WTC11 (cell line): Measurements from ENCODE around the gene TXNL4A. TPM values are rescaled to one million over a fixed set of nuclear protein-coding genes. Genes with fewer than 3 reads are reported as not detected.

Source experiments
- ATAC-seq: fragments of 200-7000 bp; cut with Tn5 transposase; 2 replicates; pipeline ENCODE4 v1.10.0; 2021; ENCODE audit warnings: mild to moderate bottlenecking, moderate library complexity
- CTCF ChIA-PET: fragments of 300-600 bp; sonication (Branson Sonifier 250); formaldehyde crosslinking; loops from one replicate; lab custom pipeline; 2021; ENCODE audit warnings: antibody characterized with exemption; lab: Charles Lee
- POLR2A ChIA-PET: fragments of 350-600 bp; sonication (Branson Sonifier 250); formaldehyde crosslinking; loops from one replicate; lab custom pipeline; 2021; ENCODE audit warnings: antibody characterized with exemption; lab: Charles Lee
- DNase-seq: peaks from one replicate; pipeline ENCODE4 v3.0.0; 2021; ENCODE audit warnings: low spot score
- H3K27ac Mint-ChIP-seq: 2 replicates; pipeline ENCODE4 v1.8.0; 2021; ENCODE audit warnings: mixed read lengths
- H3K27me3 Mint-ChIP-seq: 2 replicates; pipeline ENCODE4 v1.8.0; 2021; ENCODE audit warnings: low read depth, mild to moderate bottlenecking, moderate library complexity, mixed read lengths
- H3K36me3 Mint-ChIP-seq: 2 replicates; pipeline ENCODE4 v1.8.0; 2021; ENCODE audit warnings: mixed read lengths
- H3K4me1 Mint-ChIP-seq: 2 replicates; pipeline ENCODE4 v1.8.0; 2022; ENCODE audit warnings: mixed read lengths
- H3K4me3 Mint-ChIP-seq: 2 replicates; pipeline ENCODE4 v1.8.0; 2021; ENCODE audit warnings: mild to moderate bottlenecking, moderate library complexity, mixed read lengths
- H3K9me3 Mint-ChIP-seq: 2 replicates; pipeline ENCODE4 v1.8.0; 2021; ENCODE audit warnings: mixed read lengths
- FOXJ3 ChIP-seq: sonication (generic); formaldehyde crosslinking; IDR thresholded peaks from 2 replicates; pipeline ENCODE4 v1.9.0; 2021; ENCODE audit warnings: missing genetic modification reagents, mild to moderate bottlenecking, borderline replicate concordance
- FOXP1 ChIP-seq: sonication (generic); formaldehyde crosslinking; IDR thresholded peaks from 2 replicates; pipeline ENCODE4 v1.8.0; 2022; ENCODE audit warnings: missing genetic modification reagents, mild to moderate bottlenecking, moderate library complexity, borderline replicate concordance
- GTF2I ChIP-seq: fragments of 250-450 bp; sonication (Bioruptor Pico); conservative IDR thresholded peaks from 2 replicates; pipeline ENCODE4 v1.4.0; 2021; ENCODE audit warnings: mild to moderate bottlenecking
- KAT7 ChIP-seq: sonication (generic); formaldehyde crosslinking; IDR thresholded peaks from 2 replicates; pipeline ENCODE4 v1.8.1; 2023; ENCODE audit warnings: missing genetic modification reagents, mild to moderate bottlenecking, borderline replicate concordance
- SMAD4 ChIP-seq: sonication (generic); formaldehyde crosslinking; IDR thresholded peaks from 2 replicates; pipeline ENCODE4 v1.8.0; 2022; ENCODE audit warnings: mild to moderate bottlenecking, missing genetic modification reagents
- SP1 ChIP-seq: sonication (generic); formaldehyde crosslinking; conservative IDR thresholded peaks from 2 replicates; pipeline ENCODE4 v1.8.1; 2022; ENCODE audit warnings: missing genetic modification reagents
- TEAD1 ChIP-seq: sonication (generic); formaldehyde crosslinking; IDR thresholded peaks from 2 replicates; pipeline ENCODE4 v1.8.0; 2022; ENCODE audit warnings: mild to moderate bottlenecking, missing genetic modification reagents
- TP53 ChIP-seq: sonication (generic); formaldehyde crosslinking; IDR thresholded peaks from 2 replicates; pipeline ENCODE4 v1.8.1; 2023; ENCODE audit warnings: mild to moderate bottlenecking, missing genetic modification reagents
- ZNF121 ChIP-seq: sonication (generic); formaldehyde crosslinking; IDR thresholded peaks from 2 replicates; pipeline ENCODE4 v1.8.0; 2023; ENCODE audit warnings: missing genetic modification reagents
- ZNF219 ChIP-seq: sonication (generic); formaldehyde crosslinking; IDR thresholded peaks from 2 replicates; pipeline ENCODE4 v1.8.0; 2023; ENCODE audit warnings: missing genetic modification reagents, mild to moderate bottlenecking, borderline replicate concordance
- ZNF317 ChIP-seq: sonication (generic); formaldehyde crosslinking; IDR thresholded peaks from 2 replicates; pipeline ENCODE4 v1.8.1; 2023; ENCODE audit warnings: low read depth, mild to moderate bottlenecking, moderate library complexity, missing genetic modification reagents, borderline replicate concordance
- ZNF423 ChIP-seq: fragments of 250-450 bp; sonication (Bioruptor Pico); IDR thresholded peaks from 2 replicates; pipeline ENCODE4 v2.1.2; 2022; ENCODE audit warnings: mild to moderate bottlenecking, moderate library complexity
- total RNA-seq: library from RNA; stranded (reverse); gene quantifications from 3 replicates; pipeline ENCODE4 v1.2.3, GENCODE V29; 2021
- TF ChIP-seq, protein P1 (sequence below): sonication (generic); formaldehyde crosslinking; IDR thresholded peaks from 2 replicates; pipeline ENCODE4 v1.8.0; 2023; ENCODE audit warnings: mild to moderate bottlenecking, missing genetic modification reagents
- TF ChIP-seq, protein P2 (sequence below): sonication (generic); formaldehyde crosslinking; IDR thresholded peaks from 2 replicates; pipeline ENCODE4 v1.8.1; 2022; ENCODE audit warnings: low read depth, missing genetic modification reagents, borderline replicate concordance
- TF ChIP-seq, protein P3 (sequence below): sonication (generic); formaldehyde crosslinking; IDR thresholded peaks from 2 replicates; pipeline ENCODE4 v1.8.1; 2022; ENCODE audit warnings: mild to moderate bottlenecking, missing genetic modification reagents, moderate library complexity, borderline replicate concordance
- TF ChIP-seq, protein P4 (sequence below): sonication (generic); formaldehyde crosslinking; IDR thresholded peaks from 2 replicates; pipeline ENCODE4 v1.8.0; 2022; ENCODE audit warnings: mild to moderate bottlenecking, missing genetic modification reagents
- TF ChIP-seq, protein P5 (sequence below): sonication (generic); formaldehyde crosslinking; conservative IDR thresholded peaks from 2 replicates; pipeline ENCODE4 v1.8.1; 2022; ENCODE audit warnings: mild to moderate bottlenecking, missing genetic modification reagents
- TF ChIP-seq, protein P6 (sequence below): sonication (generic); formaldehyde crosslinking; IDR thresholded peaks from 2 replicates; pipeline ENCODE4 v1.8.0; 2023; ENCODE audit warnings: missing genetic modification reagents
- TF ChIP-seq, protein P7 (sequence below): fragments of 200-600 bp; IDR thresholded peaks from 2 replicates; pipeline ENCODE4 v1.8.0; 2022; ENCODE audit warnings: antibody characterized with exemption

The TXNL4A gene
- total RNA-seq, 1 experiment from 2014 or later = 157 TPM

DNA sequence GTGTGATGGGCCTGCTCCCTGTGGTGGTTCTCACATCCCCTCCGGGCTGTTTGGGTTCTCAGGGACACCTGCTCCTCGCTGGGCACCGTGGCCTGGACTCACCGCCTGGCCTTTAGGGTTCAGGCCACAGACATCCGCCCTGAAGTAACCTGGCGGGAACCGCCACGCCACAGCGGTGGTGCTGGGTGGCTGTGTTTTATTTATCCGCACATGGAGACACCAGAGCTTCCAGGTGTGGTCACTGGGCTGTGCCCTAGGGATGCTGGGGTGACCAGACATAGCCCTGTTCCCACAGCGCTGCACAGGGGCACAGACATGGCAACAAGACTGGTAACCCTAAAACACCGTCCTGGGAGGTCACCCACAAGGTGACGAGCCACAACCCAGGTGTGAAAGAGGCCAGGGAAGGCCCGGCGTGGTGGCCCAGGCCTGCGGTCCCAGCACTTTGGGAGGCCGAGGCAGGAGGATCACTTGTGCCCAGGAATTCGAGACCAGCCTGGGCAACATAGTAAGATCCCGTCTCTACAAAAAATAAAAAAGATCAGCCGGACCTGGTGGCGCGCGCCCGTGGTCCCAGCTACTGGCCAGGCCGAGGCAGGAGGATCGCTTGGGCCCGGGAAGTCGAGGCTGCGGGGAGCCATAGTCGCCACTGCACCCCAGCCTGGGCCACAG lies 24.6 kb downstream of the TXNL4A start:
- peak overlapping the region; percentile 49 for H3K4me3 Mint-ChIP-seq
- peaks cover 32% of the 10 kb centered on the region for H3K4me1 Mint-ChIP-seq
- CTCF ChIA-PET = interaction anchor here (1.2 kb wide), 1 partner anchor 11 kb away, joined by 3 read pairs; no protein-coding TSS in a partner anchor
- peaks cover 61% of the 10 kb centered on the region for H3K27me3 Mint-ChIP-seq
- no peaks in the 10 kb centered on the region for H3K9me3 Mint-ChIP-seq
- ATAC-seq (no peak), DNase-seq (no peak)
- TF ChIP-seq GTF2I (CRISPR knock-in tag) (peak; percentile 49; the same call in 1 of the 2 replicates), ZNF121 (CRISPR knock-in tag) (peak; percentile 82; the same call in 1 of the 2 replicates)
- TF ChIP-seq, protein P1, sequence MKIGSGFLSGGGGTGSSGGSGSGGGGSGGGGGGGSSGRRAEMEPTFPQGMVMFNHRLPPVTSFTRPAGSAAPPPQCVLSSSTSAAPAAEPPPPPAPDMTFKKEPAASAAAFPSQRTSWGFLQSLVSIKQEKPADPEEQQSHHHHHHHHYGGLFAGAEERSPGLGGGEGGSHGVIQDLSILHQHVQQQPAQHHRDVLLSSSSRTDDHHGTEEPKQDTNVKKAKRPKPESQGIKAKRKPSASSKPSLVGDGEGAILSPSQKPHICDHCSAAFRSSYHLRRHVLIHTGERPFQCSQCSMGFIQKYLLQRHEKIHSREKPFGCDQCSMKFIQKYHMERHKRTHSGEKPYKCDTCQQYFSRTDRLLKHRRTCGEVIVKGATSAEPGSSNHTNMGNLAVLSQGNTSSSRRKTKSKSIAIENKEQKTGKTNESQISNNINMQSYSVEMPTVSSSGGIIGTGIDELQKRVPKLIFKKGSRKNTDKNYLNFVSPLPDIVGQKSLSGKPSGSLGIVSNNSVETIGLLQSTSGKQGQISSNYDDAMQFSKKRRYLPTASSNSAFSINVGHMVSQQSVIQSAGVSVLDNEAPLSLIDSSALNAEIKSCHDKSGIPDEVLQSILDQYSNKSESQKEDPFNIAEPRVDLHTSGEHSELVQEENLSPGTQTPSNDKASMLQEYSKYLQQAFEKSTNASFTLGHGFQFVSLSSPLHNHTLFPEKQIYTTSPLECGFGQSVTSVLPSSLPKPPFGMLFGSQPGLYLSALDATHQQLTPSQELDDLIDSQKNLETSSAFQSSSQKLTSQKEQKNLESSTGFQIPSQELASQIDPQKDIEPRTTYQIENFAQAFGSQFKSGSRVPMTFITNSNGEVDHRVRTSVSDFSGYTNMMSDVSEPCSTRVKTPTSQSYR = no peak
- TF ChIP-seq, protein P2, sequence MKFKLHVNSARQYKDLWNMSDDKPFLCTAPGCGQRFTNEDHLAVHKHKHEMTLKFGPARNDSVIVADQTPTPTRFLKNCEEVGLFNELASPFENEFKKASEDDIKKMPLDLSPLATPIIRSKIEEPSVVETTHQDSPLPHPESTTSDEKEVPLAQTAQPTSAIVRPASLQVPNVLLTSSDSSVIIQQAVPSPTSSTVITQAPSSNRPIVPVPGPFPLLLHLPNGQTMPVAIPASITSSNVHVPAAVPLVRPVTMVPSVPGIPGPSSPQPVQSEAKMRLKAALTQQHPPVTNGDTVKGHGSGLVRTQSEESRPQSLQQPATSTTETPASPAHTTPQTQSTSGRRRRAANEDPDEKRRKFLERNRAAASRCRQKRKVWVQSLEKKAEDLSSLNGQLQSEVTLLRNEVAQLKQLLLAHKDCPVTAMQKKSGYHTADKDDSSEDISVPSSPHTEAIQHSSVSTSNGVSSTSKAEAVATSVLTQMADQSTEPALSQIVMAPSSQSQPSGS (CRISPR knock-in tag) = no peak
- TF ChIP-seq, protein P3, sequence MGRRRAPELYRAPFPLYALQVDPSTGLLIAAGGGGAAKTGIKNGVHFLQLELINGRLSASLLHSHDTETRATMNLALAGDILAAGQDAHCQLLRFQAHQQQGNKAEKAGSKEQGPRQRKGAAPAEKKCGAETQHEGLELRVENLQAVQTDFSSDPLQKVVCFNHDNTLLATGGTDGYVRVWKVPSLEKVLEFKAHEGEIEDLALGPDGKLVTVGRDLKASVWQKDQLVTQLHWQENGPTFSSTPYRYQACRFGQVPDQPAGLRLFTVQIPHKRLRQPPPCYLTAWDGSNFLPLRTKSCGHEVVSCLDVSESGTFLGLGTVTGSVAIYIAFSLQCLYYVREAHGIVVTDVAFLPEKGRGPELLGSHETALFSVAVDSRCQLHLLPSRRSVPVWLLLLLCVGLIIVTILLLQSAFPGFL (CRISPR knock-in tag) = no peak
- H3K27ac Mint-ChIP-seq = no peak overlapping the region
- POLR2A ChIA-PET = interaction anchor here (0.6 to 1.1 kb wide), 4 partner anchors 16 to 184 kb away, joined by 3 to 4 read pairs (median 3); no protein-coding TSS in a partner anchor
- no peaks in the 10 kb centered on the region for H3K36me3 Mint-ChIP-seq

DNA sequence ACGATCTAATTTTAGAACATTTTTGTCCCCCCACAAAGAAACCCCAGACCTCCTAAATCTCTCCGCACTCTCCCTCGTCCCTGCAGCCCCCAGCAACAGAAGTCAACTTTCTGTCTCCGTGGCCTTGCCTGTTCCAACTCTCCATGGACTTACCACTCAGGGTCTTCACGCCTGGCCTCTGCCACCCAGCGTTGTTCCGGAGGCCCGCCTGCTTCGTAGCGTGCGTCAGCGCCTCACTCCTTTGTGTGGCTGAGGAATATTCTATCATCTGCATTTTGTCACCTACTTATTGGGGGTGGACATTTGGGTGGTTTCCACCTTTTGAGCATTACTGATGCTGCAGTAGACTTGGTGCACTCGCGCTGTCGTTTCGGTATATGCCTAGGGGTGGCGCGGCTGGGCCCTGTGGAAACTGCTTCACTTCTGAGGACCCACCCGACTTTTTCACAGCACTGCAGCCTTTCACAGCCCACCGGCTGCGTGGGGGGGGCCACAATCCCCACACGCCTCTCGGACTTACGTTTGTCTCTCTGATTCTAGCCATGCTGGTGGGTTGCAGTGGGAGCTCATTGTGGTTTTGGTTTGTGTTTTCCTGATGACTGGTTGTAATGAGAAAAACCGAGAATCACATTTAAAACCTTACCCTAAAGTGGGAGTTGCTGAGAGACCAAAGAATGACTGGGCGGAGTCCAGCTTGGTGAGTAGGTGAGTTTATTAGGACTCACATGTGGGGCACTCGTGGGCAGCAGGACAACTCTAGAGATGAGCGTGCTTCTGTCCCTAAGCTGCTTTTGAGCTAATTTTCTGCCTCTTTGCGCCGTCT lies 25.3 kb downstream of the TXNL4A start:
- no peaks in the 10 kb centered on the region for H3K9me3 Mint-ChIP-seq
- no peak overlapping the region for H3K27ac Mint-ChIP-seq
- H3K4me1 Mint-ChIP-seq = peaks cover 38% of the 10 kb centered on the region
- DNase-seq (no peak), ATAC-seq (no peak)
- H3K27me3 Mint-ChIP-seq = peaks cover 69% of the 10 kb centered on the region
- no peak overlapping the region for H3K4me3 Mint-ChIP-seq
- no peak for TF ChIP-seq KAT7
- no peak for TF ChIP-seq ZNF317 (CRISPR knock-in tag)
- TF ChIP-seq, protein P4, sequence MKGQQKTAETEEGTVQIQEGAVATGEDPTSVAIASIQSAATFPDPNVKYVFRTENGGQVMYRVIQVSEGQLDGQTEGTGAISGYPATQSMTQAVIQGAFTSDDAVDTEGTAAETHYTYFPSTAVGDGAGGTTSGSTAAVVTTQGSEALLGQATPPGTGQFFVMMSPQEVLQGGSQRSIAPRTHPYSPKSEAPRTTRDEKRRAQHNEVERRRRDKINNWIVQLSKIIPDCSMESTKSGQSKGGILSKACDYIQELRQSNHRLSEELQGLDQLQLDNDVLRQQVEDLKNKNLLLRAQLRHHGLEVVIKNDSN (CRISPR knock-in tag) = no peak
- TF ChIP-seq FOXJ3 = no peak
- no peak for TF ChIP-seq SMAD4 (CRISPR knock-in tag)
- TF ChIP-seq FOXP1 (CRISPR knock-in tag) = no peak
- TF ChIP-seq TP53 (CRISPR knock-in tag) = no peak
- TF ChIP-seq, protein P5, sequence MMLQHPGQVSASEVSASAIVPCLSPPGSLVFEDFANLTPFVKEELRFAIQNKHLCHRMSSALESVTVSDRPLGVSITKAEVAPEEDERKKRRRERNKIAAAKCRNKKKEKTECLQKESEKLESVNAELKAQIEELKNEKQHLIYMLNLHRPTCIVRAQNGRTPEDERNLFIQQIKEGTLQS (CRISPR knock-in tag) = no peak
- TF ChIP-seq ZNF219 (CRISPR knock-in tag) = no peak
- no peak for TF ChIP-seq TEAD1
- TF ChIP-seq SP1 (CRISPR knock-in tag) = no peak
- TF ChIP-seq, protein P6, sequence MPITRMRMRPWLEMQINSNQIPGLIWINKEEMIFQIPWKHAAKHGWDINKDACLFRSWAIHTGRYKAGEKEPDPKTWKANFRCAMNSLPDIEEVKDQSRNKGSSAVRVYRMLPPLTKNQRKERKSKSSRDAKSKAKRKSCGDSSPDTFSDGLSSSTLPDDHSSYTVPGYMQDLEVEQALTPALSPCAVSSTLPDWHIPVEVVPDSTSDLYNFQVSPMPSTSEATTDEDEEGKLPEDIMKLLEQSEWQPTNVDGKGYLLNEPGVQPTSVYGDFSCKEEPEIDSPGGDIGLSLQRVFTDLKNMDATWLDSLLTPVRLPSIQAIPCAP (CRISPR knock-in tag) = no peak
- TF ChIP-seq ZNF423 (CRISPR knock-in tag) = no peak
- TF ChIP-seq, protein P2 (CRISPR knock-in tag) = no peak
- TF ChIP-seq ZNF121 (CRISPR knock-in tag) = no peak
- TF ChIP-seq, protein P7, sequence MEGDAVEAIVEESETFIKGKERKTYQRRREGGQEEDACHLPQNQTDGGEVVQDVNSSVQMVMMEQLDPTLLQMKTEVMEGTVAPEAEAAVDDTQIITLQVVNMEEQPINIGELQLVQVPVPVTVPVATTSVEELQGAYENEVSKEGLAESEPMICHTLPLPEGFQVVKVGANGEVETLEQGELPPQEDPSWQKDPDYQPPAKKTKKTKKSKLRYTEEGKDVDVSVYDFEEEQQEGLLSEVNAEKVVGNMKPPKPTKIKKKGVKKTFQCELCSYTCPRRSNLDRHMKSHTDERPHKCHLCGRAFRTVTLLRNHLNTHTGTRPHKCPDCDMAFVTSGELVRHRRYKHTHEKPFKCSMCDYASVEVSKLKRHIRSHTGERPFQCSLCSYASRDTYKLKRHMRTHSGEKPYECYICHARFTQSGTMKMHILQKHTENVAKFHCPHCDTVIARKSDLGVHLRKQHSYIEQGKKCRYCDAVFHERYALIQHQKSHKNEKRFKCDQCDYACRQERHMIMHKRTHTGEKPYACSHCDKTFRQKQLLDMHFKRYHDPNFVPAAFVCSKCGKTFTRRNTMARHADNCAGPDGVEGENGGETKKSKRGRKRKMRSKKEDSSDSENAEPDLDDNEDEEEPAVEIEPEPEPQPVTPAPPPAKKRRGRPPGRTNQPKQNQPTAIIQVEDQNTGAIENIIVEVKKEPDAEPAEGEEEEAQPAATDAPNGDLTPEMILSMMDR = no peak
- ChIA-PET POLR2A (interaction anchor here (1.0 to 1.1 kb wide), 3 partner anchors 16 to 185 kb away, joined by 3 read pairs; no protein-coding TSS in a partner anchor), CTCF (interaction anchor here (1.2 kb wide), 1 partner anchor 10 kb away, joined by 3 read pairs; no protein-coding TSS in a partner anchor)
- H3K36me3 Mint-ChIP-seq = no peaks in the 10 kb centered on the region
